D721Med (cell line): ENCODE results near the gene POLDIP2.

Experiments
- DNase-seq: peaks from one replicate; pipeline ENCODE4 v3.0.0; 2011; ENCODE audit warnings: low spot score; ENCODE audit not compliant: insufficient read length
- FAIRE-seq: peaks from 2 replicates; lab custom pipeline; 2011; peaks lifted over from hg19 to GRCh38; lab: Jason Lieb, UNC
- CTCF ChIP-seq: IDR thresholded peaks from 2 replicates; pipeline ENCODE4 v1.5.1; 2012; ENCODE audit warnings: mild to moderate bottlenecking, control low read depth; ENCODE audit not compliant: insufficient read depth; ENCODE audit errors: missing control alignments

Gene POLDIP2

DNA sequence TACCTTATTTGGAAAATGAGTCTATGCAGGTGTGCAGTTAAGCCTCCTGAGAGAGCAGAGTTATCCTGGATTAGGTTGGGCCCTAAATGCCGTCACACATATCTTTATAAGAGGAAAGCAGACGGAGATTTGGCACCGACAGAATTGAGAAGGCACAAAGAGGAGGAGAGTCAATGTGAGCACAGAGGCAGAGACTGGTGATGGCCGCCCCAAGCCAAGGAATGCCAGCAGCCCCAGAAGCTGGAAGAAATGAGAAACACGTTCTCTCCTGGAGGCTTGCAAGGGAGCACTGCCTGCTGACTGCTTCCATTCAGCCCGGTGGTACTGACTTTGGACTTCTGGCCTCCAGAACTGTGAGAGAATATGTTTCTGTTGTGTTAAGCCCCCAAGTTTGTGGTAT lies 45.5 kb upstream of the POLDIP2 start:
- FAIRE-seq: no peak
- DNase-seq: no peak
- TF ChIP-seq CTCF: no peak

DNA sequence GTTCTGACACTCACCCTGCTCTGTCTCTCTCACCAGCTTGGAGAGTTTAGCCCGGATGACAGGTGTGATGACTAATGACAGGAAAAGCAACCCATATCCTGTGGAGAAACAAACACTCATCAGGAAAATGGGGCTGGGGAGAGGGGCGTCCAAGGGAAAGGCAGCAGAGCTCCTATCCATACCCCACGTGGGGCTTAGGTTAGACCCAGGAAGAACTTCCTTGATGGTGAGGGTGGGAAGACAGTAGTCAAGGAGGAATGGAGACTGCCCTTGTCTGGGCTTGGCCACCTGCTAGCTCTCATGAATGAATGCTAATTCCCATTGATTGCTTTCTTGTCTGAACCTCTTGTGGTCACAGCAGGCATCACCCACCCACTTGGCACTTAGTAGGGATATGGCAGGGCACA lies 44.9 kb upstream of the POLDIP2 start:
- no peak for FAIRE-seq

GRCh38 chr17:28399808-28400207 lies 42.5 kb upstream of the POLDIP2 start:
- DNase-seq (no peak), FAIRE-seq (no peak)
- TF ChIP-seq CTCF: no peak

More for the DNA sequence above, 44.9 kb upstream of the POLDIP2 start:
- DNase-seq: no peak
- TF ChIP-seq CTCF: no peak

- TF ChIP-seq CTCF: no peak
- FAIRE-seq (no peak), DNase-seq (no peak)
These were observed 41.1 kb upstream of the POLDIP2 start for GRCh38 chr17:28398280-28398981.

- TF ChIP-seq CTCF: no peak
- FAIRE-seq (no peak), DNase-seq (no peak)
These were observed 40.5 kb upstream of the POLDIP2 start for GRCh38 chr17:28397687-28398279.

DNA sequence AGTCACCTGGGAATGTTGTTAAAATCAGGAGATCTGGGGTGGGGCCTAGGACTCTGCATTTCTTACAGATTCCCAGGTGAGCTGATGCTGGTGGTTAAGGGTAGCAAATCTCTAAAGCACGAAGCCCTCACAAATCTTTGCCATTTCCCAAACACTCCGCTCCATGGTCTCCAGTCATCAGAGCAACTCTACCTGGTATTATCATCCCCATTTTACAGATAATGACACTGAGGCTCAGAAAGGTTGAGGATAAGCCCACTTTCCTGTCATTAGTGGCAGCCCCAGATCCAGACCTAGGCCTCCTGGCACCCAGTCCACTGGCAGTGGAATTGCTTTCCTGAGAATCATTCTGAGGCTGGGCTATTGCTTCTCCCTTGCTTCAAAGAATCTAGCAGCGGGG lies 39.9 kb upstream of the POLDIP2 start:
- DNase-seq: no peak
- FAIRE-seq: no peak

More for the DNA sequence above, 39.9 kb upstream of the POLDIP2 start:
- TF ChIP-seq CTCF: no peak
